Measurements from ENCODE around the gene CCDC80. TPM values are rescaled to one million over a fixed set of nuclear protein-coding genes. Genes with fewer than 3 reads are reported as not detected.
"Not testable (repeated sequence)": the region's sequence is repeated elsewhere in the genome, so short reads cannot be mapped to it uniquely, and the experiment has no call there.

The CCDC80 gene
- total RNA-seq, 1 donor from 2014 or later, result 25.6 TPM

- peaks cover 5 to 29% (median 29%) of the 10 kb centered on the region in 3 donors for H3K36me3 ChIP-seq (ENCODE audit: control insufficient read depth in 3 of 3, insufficient read depth in 3 of 3, low read length in 3 of 3)
- H3K9me3 ChIP-seq (ENCODE audit: control insufficient read depth in 3 of 3, low read length in 3 of 3), result no peaks in the 10 kb centered on the region
- H3K27me3 ChIP-seq (ENCODE audit: control insufficient read depth in 3 of 3, insufficient read depth in 3 of 3, low read length in 3 of 3), result no peaks in the 10 kb centered on the region
- no peaks in the 10 kb centered on the region for H3K4me1 ChIP-seq (ENCODE audit: control insufficient read depth in 3 of 3, insufficient read depth in 3 of 3, low read length in 3 of 3)
- H3K9ac ChIP-seq (ENCODE audit: low read depth in 1 of 3, low read length in 3 of 3), result no peak overlapping the region
- H3K4me3 ChIP-seq (ENCODE audit: low read length in 3 of 3), result no peak overlapping the region
- no peak overlapping the region for H3K27ac ChIP-seq (ENCODE audit: low read depth, low read length)
Measured at GRCh38 chr3:112579232-112579631, 61.7 kb downstream of the CCDC80 start.

GRCh38 chr3:112572701-112573100, 68.2 kb downstream of the CCDC80 start:
- H3K36me3 ChIP-seq (ENCODE audit: control insufficient read depth in 3 of 3, insufficient read depth in 3 of 3, low read length in 3 of 3), result peaks cover 8 to 41% (median 30%) of the 10 kb centered on the region in 3 donors
- no peaks in the 10 kb centered on the region for H3K9me3 ChIP-seq (ENCODE audit: control insufficient read depth in 3 of 3, low read length in 3 of 3)
- no peak overlapping the region for H3K27ac ChIP-seq (ENCODE audit: low read depth, low read length)
- no peak overlapping the region for H3K9ac ChIP-seq (ENCODE audit: low read depth in 1 of 3, low read length in 3 of 3)
- H3K4me3 ChIP-seq (ENCODE audit: low read length in 3 of 3), result no peak overlapping the region
- H3K27me3 ChIP-seq (ENCODE audit: control insufficient read depth in 3 of 3, insufficient read depth in 3 of 3, low read length in 3 of 3), result no peaks in the 10 kb centered on the region
- H3K4me1 ChIP-seq (ENCODE audit: control insufficient read depth in 3 of 3, insufficient read depth in 3 of 3, low read length in 3 of 3), result no peaks in the 10 kb centered on the region

GRCh38 chr3:112569265-112569664, 71.7 kb downstream of the CCDC80 start:
- Histone ChIP-seq H3K36me3 (ENCODE audit: control insufficient read depth in 3 of 3, insufficient read depth in 3 of 3, low read length in 3 of 3) (peaks cover 8 to 38% (median 34%) of the 10 kb centered on the region in 3 donors), H3K27me3 (ENCODE audit: control insufficient read depth in 3 of 3, insufficient read depth in 3 of 3, low read length in 3 of 3) (no peaks in the 10 kb centered on the region), H3K4me1 (ENCODE audit: control insufficient read depth in 3 of 3, insufficient read depth in 3 of 3, low read length in 3 of 3) (no peaks in the 10 kb centered on the region), H3K4me3 (ENCODE audit: low read length in 3 of 3) (no peak overlapping the region), H3K9ac (ENCODE audit: low read depth in 1 of 3, low read length in 3 of 3) (no peak overlapping the region), H3K27ac (ENCODE audit: low read depth, low read length) (no peak overlapping the region), H3K9me3 (ENCODE audit: control insufficient read depth in 3 of 3, low read length in 3 of 3) (no peaks in the 10 kb centered on the region)

GRCh38 chr3:112568642-112569041, 72.3 kb downstream of the CCDC80 start:
- Histone ChIP-seq H3K36me3 (ENCODE audit: control insufficient read depth in 3 of 3, insufficient read depth in 3 of 3, low read length in 3 of 3) (peaks cover 8 to 38% (median 31%) of the 10 kb centered on the region in 3 donors), H3K9me3 (ENCODE audit: control insufficient read depth in 3 of 3, low read length in 3 of 3) (no peaks in the 10 kb centered on the region), H3K27ac (ENCODE audit: low read depth, low read length) (no peak overlapping the region)

GRCh38 chr3:112564940-112565305, 76.0 kb downstream of the CCDC80 start:
- no peak overlapping the region for H3K27ac ChIP-seq (ENCODE audit: low read depth, low read length)
- peaks cover 4 to 18% (median 9%) of the 10 kb centered on the region in 3 donors for H3K4me1 ChIP-seq (ENCODE audit: control insufficient read depth in 3 of 3, insufficient read depth in 3 of 3, low read length in 3 of 3)
- H3K9ac ChIP-seq (ENCODE audit: low read depth in 1 of 3, low read length in 3 of 3), result no peak overlapping the region
- H3K4me3 ChIP-seq (ENCODE audit: low read length in 3 of 3), result no peak overlapping the region
- no peaks in the 10 kb centered on the region for H3K9me3 ChIP-seq (ENCODE audit: control insufficient read depth in 3 of 3, low read length in 3 of 3)
- peaks cover 0 to 16% (median 12%) of the 10 kb centered on the region in 3 donors for H3K36me3 ChIP-seq (ENCODE audit: control insufficient read depth in 3 of 3, insufficient read depth in 3 of 3, low read length in 3 of 3)
- H3K27me3 ChIP-seq (ENCODE audit: control insufficient read depth in 3 of 3, insufficient read depth in 3 of 3, low read length in 3 of 3), result no peaks in the 10 kb centered on the region

More at GRCh38 chr3:112568642-112569041, 72.3 kb downstream of the CCDC80 start:
- H3K4me3 ChIP-seq (ENCODE audit: low read length in 3 of 3), result no peak overlapping the region
- no peaks in the 10 kb centered on the region for H3K27me3 ChIP-seq (ENCODE audit: control insufficient read depth in 3 of 3, insufficient read depth in 3 of 3, low read length in 3 of 3)
- H3K9ac ChIP-seq (ENCODE audit: low read depth in 1 of 3, low read length in 3 of 3), result no peak overlapping the region
- H3K4me1 ChIP-seq (ENCODE audit: control insufficient read depth in 3 of 3, insufficient read depth in 3 of 3, low read length in 3 of 3), result no peaks in the 10 kb centered on the region

- Histone ChIP-seq H3K4me1 (ENCODE audit: control insufficient read depth in 3 of 3, insufficient read depth in 3 of 3, low read length in 3 of 3) (peaks cover 7 to 24% (median 15%) of the 10 kb centered on the region in 3 donors), H3K36me3 (ENCODE audit: control insufficient read depth in 3 of 3, insufficient read depth in 3 of 3, low read length in 3 of 3) (peaks cover 0 to 13% (median 12%) of the 10 kb centered on the region in 3 donors)
- not testable (repeated sequence) for H3K9me3 ChIP-seq (ENCODE audit: control insufficient read depth in 3 of 3, low read length in 3 of 3); H3K27ac ChIP-seq (ENCODE audit: low read depth, low read length); H3K27me3 ChIP-seq (ENCODE audit: control insufficient read depth in 3 of 3, insufficient read depth in 3 of 3, low read length in 3 of 3); H3K4me3 ChIP-seq (ENCODE audit: low read length in 3 of 3); H3K9ac ChIP-seq (ENCODE audit: low read depth in 1 of 3, low read length in 3 of 3)
Measured at GRCh38 chr3:112564247-112564939, 76.5 kb downstream of the CCDC80 start.

- peak within 1 kb of the TSS; percentile 84 to 99 (median 96) for H3K9ac ChIP-seq (ENCODE audit: low read depth in 1 of 3, low read length in 3 of 3)
- peak within 1 kb of the TSS; percentile 93 for H3K27ac ChIP-seq (ENCODE audit: low read depth, low read length)
- no peaks in the 10 kb centered on the region for H3K9me3 ChIP-seq (ENCODE audit: control insufficient read depth in 3 of 3, low read length in 3 of 3)
- H3K4me1 ChIP-seq (ENCODE audit: control insufficient read depth in 3 of 3, insufficient read depth in 3 of 3, low read length in 3 of 3), result peaks cover 7 to 26% (median 18%) of the 10 kb centered on the region in 3 donors
- peak within 1 kb of the TSS; percentile 80 to 99 (median 99) for H3K4me3 ChIP-seq (ENCODE audit: low read length in 3 of 3)
- no peaks in the 10 kb centered on the region for H3K27me3 ChIP-seq (ENCODE audit: control insufficient read depth in 3 of 3, insufficient read depth in 3 of 3, low read length in 3 of 3)
- H3K36me3 ChIP-seq (ENCODE audit: control insufficient read depth in 3 of 3, insufficient read depth in 3 of 3, low read length in 3 of 3), result peaks cover 0 to 7% (median 3%) of the 10 kb centered on the region in 3 donors
Measured at GRCh38 chr3:112561734-112562529, 79.0 kb downstream of the CCDC80 start, which contains the start of the genes ATG3 and SLC35A5. Gene ATG3, minus strand, starts transcription at chr3:112561962. Its CDS starts 434 bp downstream, at chr3:112561528. Gene SLC35A5, plus strand, starts transcription at chr3:112562045. Its CDS starts 1,359 bp downstream, at chr3:112563404.

GRCh38 chr3:112561484-112561733, 79.5 kb downstream of the CCDC80 start:
- Histone ChIP-seq H3K4me1 (ENCODE audit: control insufficient read depth in 3 of 3, insufficient read depth in 3 of 3, low read length in 3 of 3) (peaks cover 7 to 26% (median 18%) of the 10 kb centered on the region in 3 donors), H3K27me3 (ENCODE audit: control insufficient read depth in 3 of 3, insufficient read depth in 3 of 3, low read length in 3 of 3) (no peaks in the 10 kb centered on the region), H3K9me3 (ENCODE audit: control insufficient read depth in 3 of 3, low read length in 3 of 3) (no peaks in the 10 kb centered on the region), H3K27ac (ENCODE audit: low read depth, low read length) (peak overlapping the region; percentile 93), H3K9ac (ENCODE audit: low read depth in 1 of 3, low read length in 3 of 3) (peak overlapping the region; percentile 84 to 99 (median 96)), H3K4me3 (ENCODE audit: low read length in 3 of 3) (peak overlapping the region; percentile 80 to 99 (median 99)), H3K36me3 (ENCODE audit: control insufficient read depth in 3 of 3, insufficient read depth in 3 of 3, low read length in 3 of 3) (peaks cover 0 to 7% (median 3%) of the 10 kb centered on the region in 3 donors)

- Histone ChIP-seq H3K4me1 (ENCODE audit: control insufficient read depth in 3 of 3, insufficient read depth in 3 of 3, low read length in 3 of 3) (peaks cover 7 to 26% (median 18%) of the 10 kb centered on the region in 3 donors), H3K9me3 (ENCODE audit: control insufficient read depth in 3 of 3, low read length in 3 of 3) (no peaks in the 10 kb centered on the region), H3K36me3 (ENCODE audit: control insufficient read depth in 3 of 3, insufficient read depth in 3 of 3, low read length in 3 of 3) (peaks cover 0 to 6% (median 3%) of the 10 kb centered on the region in 3 donors), H3K27me3 (ENCODE audit: control insufficient read depth in 3 of 3, insufficient read depth in 3 of 3, low read length in 3 of 3) (no peaks in the 10 kb centered on the region), H3K27ac (ENCODE audit: low read depth, low read length) (peak overlapping the region; percentile 93), H3K4me3 (ENCODE audit: low read length in 3 of 3) (peak overlapping the region; percentile 80 to 99 (median 99)), H3K9ac (ENCODE audit: low read depth in 1 of 3, low read length in 3 of 3) (peak overlapping the region; percentile 84 to 99 (median 96))
Measured at GRCh38 chr3:112560721-112561483, 80.0 kb downstream of the CCDC80 start.
